GM04503 (cell line): Measurements from ENCODE around the gene GJC2.

ENCODE experiments used
- DNase-seq: peaks from one replicate; pipeline ENCODE4 v3.0.0-alpha.2; 2012; ENCODE audit warnings: low read depth

Gene GJC2

GRCh38 chr1:228145463-228146416 lies 4.0 kb upstream of the GJC2 start:
- DNase-seq = no peak

- no peak for DNase-seq
Observed at GRCh38 chr1:228146417-228147150, 3.1 kb upstream of the GJC2 start.

GRCh38 chr1:228147151-228147693 lies 2.5 kb upstream of the GJC2 start:
- DNase-seq = no peak

DNA sequence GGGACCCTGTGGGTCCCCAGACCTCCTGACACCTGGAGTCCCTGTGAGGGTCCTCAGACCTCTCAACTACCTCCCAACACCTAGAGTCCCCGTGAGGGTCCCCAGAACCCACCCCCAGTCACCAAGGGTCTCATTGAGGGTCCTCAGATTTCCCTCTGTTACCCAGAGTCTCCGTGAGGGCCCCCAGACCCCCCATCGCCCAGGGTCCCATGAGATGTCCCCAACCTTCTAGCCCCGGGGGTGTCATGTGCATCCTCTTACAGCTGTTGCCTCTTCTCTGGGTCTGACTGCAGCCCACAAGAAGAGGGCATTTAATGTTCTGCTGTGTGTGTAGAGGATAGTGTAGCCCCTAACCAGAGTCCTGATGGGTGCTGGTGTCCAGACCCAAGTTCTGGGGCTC lies 2.0 kb upstream of the GJC2 start:
- DNase-seq = no peak

- DNase-seq = no peak
Observed at GRCh38 chr1:228148196-228148861, 1.4 kb upstream of the GJC2 start.

- no peak for DNase-seq
Observed at GRCh38 chr1:228148935-228149405, 760 bp upstream of the GJC2 start.

- DNase-seq = no peak
Observed at GRCh38 chr1:228150120-228150460, 360 bp downstream of the GJC2 start.

GRCh38 chr1:228150461-228151179 lies 890 bp downstream of the GJC2 start:
- peak; percentile 61 for DNase-seq

- DNase-seq = no peak
Observed at GRCh38 chr1:228151180-228151925, 1.6 kb downstream of the GJC2 start.

GRCh38 chr1:228152097-228152917 lies 2.6 kb downstream of the GJC2 start:
- DNase-seq = no peak

DNA sequence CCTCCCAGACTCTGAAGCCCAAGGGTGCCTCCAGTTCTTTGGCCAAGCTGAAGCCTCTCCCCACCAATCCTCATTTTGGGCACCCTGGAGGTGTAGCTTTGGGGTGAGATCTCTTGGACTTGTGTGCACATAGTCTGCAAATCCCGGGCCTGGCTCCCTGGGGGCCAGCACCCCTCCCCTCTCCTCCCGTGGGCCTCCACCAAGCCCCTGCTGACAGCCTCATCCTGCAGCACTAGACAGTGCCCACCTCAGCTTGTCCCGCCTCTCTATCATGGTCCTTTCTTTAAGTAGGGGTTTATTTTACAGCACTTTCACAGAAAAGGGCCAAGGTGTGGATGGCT lies 3.2 kb downstream of the GJC2 start:
- no peak for DNase-seq

DNA sequence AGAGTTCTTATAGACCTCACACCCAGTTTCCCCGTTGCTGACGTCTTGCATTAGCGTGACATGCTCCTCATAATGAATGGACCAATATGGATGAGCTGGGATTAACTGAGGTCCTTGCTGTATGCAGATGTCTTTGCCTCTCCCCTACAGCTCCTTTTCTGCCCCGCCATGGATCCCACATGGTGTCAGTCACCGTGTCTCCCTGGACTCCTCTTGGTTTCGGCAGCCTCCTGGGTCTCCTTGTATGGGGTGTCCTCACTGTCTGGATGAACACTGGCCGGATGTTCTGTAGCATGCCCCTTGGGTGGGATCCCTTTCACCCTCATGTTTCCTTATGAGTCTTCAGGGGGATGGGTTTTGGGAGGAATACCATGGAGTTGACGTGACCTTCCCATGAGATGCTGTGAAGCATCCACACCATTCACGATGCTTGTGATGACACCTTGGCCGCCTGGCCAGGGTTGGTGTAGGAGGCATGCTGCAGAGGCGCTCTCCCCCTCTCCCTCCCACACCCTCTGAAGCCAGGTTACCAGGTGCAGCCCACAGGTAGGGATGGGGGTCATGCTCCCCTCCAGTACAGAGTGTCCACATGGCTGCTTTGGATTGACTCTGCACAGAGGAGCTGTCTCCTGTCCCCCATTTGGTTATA lies 4.4 kb downstream of the GJC2 start:
- DNase-seq = no peak

DNA sequence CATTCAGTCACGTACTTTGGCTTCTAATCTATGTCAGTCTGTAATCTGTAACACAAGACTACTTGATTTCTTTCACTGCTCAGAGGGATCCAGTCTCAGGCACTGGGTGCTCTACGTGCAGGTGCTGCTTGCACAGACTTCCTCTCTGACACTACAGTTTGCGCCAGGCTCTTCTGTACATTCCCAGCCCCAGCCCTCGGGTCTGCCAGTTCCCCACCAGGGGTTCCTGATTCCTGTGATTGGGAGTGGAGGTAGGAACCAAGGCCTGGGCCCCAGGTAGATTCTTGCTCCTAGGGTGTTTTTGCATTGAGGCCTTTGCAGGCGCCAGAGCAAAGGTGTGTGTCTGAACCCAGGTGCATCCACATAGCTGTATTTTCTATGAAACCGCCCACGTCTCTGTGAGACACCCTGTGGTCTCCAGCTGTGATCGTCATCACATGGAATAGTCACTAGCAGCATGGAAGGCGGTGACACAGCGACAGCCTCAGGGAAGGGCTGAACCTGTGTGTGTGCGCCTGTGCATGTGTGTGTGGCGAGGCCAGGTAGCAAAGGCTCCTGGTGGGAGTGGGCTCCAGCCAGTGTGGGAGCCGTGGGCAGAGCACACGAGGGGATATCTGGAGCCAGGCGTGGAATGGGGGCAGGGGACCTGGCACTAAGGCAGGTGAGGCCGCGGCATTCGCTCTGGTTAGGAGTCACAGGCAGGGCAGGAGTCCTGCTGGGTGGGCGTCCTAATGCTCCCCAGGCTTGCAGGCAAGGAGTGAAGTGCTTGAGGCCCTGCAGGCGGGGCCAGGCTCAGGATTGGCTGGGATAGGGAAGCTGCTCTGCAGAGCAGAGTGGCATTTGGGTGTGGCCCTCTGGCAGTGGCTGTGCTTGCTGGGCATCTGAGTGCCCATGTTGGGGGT lies 5.2 kb downstream of the GJC2 start:
- no peak for DNase-seq

DNA sequence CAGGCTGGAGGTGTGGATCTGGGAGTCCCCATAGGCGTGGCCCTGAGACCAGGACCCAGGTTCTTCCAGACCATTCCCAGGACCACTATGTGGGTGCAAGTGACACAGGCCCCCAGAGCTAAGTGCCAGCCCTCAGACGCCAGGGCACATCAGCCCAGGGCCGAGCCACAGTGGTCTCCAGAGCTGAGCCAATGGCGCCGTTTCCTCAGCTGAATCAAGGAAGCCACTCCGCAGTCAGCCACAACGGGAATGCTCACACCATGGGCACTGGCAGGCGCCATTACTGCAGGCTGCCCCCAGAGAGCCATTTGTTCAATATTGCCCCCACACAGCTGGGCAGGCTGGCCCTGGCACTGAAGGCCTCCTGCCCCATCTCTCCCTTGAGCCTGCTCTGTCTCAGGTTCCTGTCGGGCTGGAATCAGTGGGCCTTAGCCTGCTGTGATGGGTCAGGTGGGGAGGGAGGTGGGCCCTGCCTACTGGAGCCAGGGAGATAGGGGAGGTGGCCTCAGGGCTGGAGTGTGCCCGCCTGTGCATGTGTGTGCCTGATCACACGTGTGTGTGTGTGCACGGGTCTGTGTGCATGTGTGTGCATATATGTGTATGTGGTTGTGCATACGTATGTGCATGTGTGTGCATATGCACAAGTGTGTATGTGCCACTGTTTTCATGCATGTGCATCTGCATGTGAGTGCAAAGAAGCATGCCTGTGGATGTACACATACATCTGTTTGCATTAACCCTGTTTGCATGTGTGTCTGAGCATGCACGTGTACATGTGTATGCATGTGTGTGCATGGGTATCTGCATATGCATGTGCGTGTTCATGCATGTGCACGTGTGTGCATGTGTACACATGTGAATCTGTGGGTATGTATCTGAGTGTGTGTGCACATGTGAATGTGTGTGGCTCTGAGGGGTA lies 6.1 kb downstream of the GJC2 start:
- no peak for DNase-seq

GRCh38 chr1:228156515-228156881 lies 6.8 kb downstream of the GJC2 start:
- DNase-seq = no peak

GRCh38 chr1:228156941-228157728 lies 7.4 kb downstream of the GJC2 start:
- no peak for DNase-seq

GRCh38 chr1:228157729-228158126 lies 8.0 kb downstream of the GJC2 start:
- DNase-seq = no peak
